OCI-LY7 (cell line): ENCODE data around the gene PLA2G12A.

Experiments
- CTCF ChIP-seq: fragments of 200-600 bp; sonication (generic); conservative IDR thresholded peaks from 2 replicates; pipeline ENCODE4 v1.5.1; 2014; ENCODE audit warnings: mild to moderate bottlenecking, antibody characterized with exemption, low read length, moderate library complexity, mixed read lengths
- EZH2phosphoT487 ChIP-seq: fragments of 200-600 bp; sonication (generic); IDR thresholded peaks from 2 replicates; pipeline ENCODE4 v1.6.1; 2018; ENCODE audit warnings: low read depth, borderline replicate concordance, mild to moderate bottlenecking, mixed run types, antibody characterized with exemption, low read length, moderate library complexity, mixed read lengths

DNA sequence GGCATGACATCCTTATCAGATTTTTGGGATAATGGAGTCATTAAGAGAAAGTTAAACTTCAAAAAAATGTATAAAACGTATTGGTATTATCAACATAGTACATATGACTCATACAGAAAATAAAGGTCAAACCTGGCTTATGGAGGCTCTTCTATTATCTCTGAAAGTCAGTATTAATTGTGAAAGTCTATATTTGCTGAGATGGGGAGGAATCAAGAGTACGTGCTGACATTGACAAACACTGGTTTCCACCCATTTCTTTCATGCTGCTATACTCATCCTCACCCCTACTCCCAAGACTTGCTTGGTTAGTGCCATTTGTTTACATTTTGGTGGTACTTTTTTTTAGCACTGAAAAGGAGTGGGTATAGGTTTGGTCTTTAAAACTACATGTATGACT is 30.8 kb upstream of the PLA2G12A start:
- TF ChIP-seq CTCF (no peak), EZH2phosphoT487 (no peak)
